Activated CD4-positive, alpha-beta T cell treated with anti-CD3 and anti-CD28 coated beads, Interleukin-2, Interleukin-6, amounts not matched to agents 100 ng/mL and 50 ng/mL, durations not matched to agents 16 hours and 8 hours (primary cell): ENCODE data around the gene PLOD2.

Experiments
- DNase-seq: peaks from one replicate; pipeline ENCODE4 v3.0.0-alpha.2; 2020

The PLOD2 gene

GRCh38 chr3:146165877-146166276, 4.9 kb upstream of the PLOD2 start:
- DNase-seq = no peak

GRCh38 chr3:146164971-146165769, 4.2 kb upstream of the PLOD2 start:
- no peak for DNase-seq

GRCh38 chr3:146164506-146164905, 3.5 kb upstream of the PLOD2 start:
- no peak for DNase-seq

- no peak for DNase-seq
Observed at GRCh38 chr3:146164071-146164470, 3.1 kb upstream of the PLOD2 start.

GRCh38 chr3:146163584-146163983, 2.6 kb upstream of the PLOD2 start:
- DNase-seq = no peak

GRCh38 chr3:146162561-146162960, 1.6 kb upstream of the PLOD2 start:
- DNase-seq = no peak

GRCh38 chr3:146161663-146162002, 649 bp upstream of the PLOD2 start:
- DNase-seq = no peak

- peak; percentile 20 for DNase-seq
Observed at GRCh38 chr3:146160321-146160963, 542 bp downstream of the PLOD2 start.

- DNase-seq = no peak
Observed at GRCh38 chr3:146159616-146160320, 1.2 kb downstream of the PLOD2 start.

GRCh38 chr3:146159037-146159436, 1.9 kb downstream of the PLOD2 start:
- no peak for DNase-seq

- DNase-seq = no peak
Observed at GRCh38 chr3:146157325-146158060, 3.5 kb downstream of the PLOD2 start.

- DNase-seq = no peak
Observed at GRCh38 chr3:146156666-146157314, 4.2 kb downstream of the PLOD2 start.

- no peak for DNase-seq
Observed at GRCh38 chr3:146156095-146156494, 4.9 kb downstream of the PLOD2 start.

GRCh38 chr3:146154995-146155394, 6.0 kb downstream of the PLOD2 start:
- no peak for DNase-seq

- DNase-seq = no peak
Observed at GRCh38 chr3:146154316-146154715, 6.7 kb downstream of the PLOD2 start.

GRCh38 chr3:146153429-146153828, 7.6 kb downstream of the PLOD2 start:
- DNase-seq = no peak

- DNase-seq = no peak
Observed at GRCh38 chr3:146152834-146153233, 8.2 kb downstream of the PLOD2 start.

GRCh38 chr3:146148468-146148931, 12.5 kb downstream of the PLOD2 start:
- no peak for DNase-seq

- DNase-seq = no peak
Observed at GRCh38 chr3:146145642-146146041, 15.3 kb downstream of the PLOD2 start.

- no peak for DNase-seq
Observed at GRCh38 chr3:146142757-146143156, 18.2 kb downstream of the PLOD2 start.

- DNase-seq = no peak
Observed at GRCh38 chr3:146139586-146140110, 21.3 kb downstream of the PLOD2 start.

- no peak for DNase-seq
Observed at GRCh38 chr3:146138902-146139301, 22.1 kb downstream of the PLOD2 start.
